SK-N-SH treated with all-trans-retinoic acid at 6 μM for 48 hours (cell line): ENCODE data around the gene GP1BA.

ENCODE experiments used
- CSRNP3 ChIP-seq: fragments of 250-450 bp; sonication (Bioruptor Pico); IDR thresholded peaks from 2 replicates; pipeline ENCODE4 v1.5.1; 2021; ENCODE audit warnings: mild to moderate bottlenecking, moderate library complexity
- ESRRG ChIP-seq: fragments of 250-450 bp; sonication (Bioruptor Pico); IDR thresholded peaks from 2 replicates; pipeline ENCODE4 v1.6.1; 2021; ENCODE audit warnings: mild to moderate bottlenecking
- OSR1 ChIP-seq: fragments of 250-450 bp; sonication (Bioruptor Pico); IDR thresholded peaks from 2 replicates; pipeline ENCODE4 v1.8.0; 2022; ENCODE audit warnings: moderate library complexity, mild to moderate bottlenecking, inconsistent platforms
- PATZ1 ChIP-seq: fragments of 250-450 bp; sonication (Bioruptor Pico); IDR thresholded peaks from 2 replicates; pipeline ENCODE4 v1.8.0; 2020; ENCODE audit warnings: mild to moderate bottlenecking, moderate library complexity, borderline replicate concordance
- SNAI2 ChIP-seq: fragments of 250-450 bp; sonication (Bioruptor Pico); IDR thresholded peaks from 2 replicates; pipeline ENCODE4 v1.5.0; 2020; ENCODE audit warnings: mild to moderate bottlenecking, moderate library complexity
- TCF4 ChIP-seq: fragments of 250-450 bp; sonication (Bioruptor Pico); IDR thresholded peaks from 2 replicates; pipeline ENCODE4 v1.8.0; 2021; ENCODE audit warnings: mild to moderate bottlenecking, moderate library complexity, borderline replicate concordance
- TOX ChIP-seq: fragments of 250-450 bp; sonication (Bioruptor Pico); IDR thresholded peaks from 2 replicates; pipeline ENCODE4 v1.8.0; 2021; ENCODE audit warnings: mild to moderate bottlenecking, moderate library complexity, borderline replicate concordance
- ZC3H10 ChIP-seq: fragments of 250-450 bp; sonication (Bioruptor Pico); IDR thresholded peaks from 2 replicates; pipeline ENCODE4 v1.5.1; 2021; ENCODE audit warnings: mild to moderate bottlenecking, moderate library complexity
- ZFP3 ChIP-seq: fragments of 250-450 bp; sonication (Bioruptor Pico); IDR thresholded peaks from 2 replicates; pipeline ENCODE4 v1.5.0; 2020; ENCODE audit warnings: mild to moderate bottlenecking, moderate library complexity
- TF ChIP-seq, protein P1 (sequence below): fragments of 250-450 bp; sonication (Bioruptor Pico); IDR thresholded peaks from 2 replicates; pipeline ENCODE4 v1.5.1; 2020; ENCODE audit warnings: low read depth, mild to moderate bottlenecking, moderate library complexity
- TF ChIP-seq, protein P2 (sequence below): fragments of 250-450 bp; sonication (Bioruptor Pico); IDR thresholded peaks from 2 replicates; pipeline ENCODE4 v1.5.0; 2020; ENCODE audit warnings: mild to moderate bottlenecking, moderate library complexity
- TF ChIP-seq, protein P3 (sequence below): fragments of 250-450 bp; sonication (Bioruptor Pico); IDR thresholded peaks from 2 replicates; pipeline ENCODE4 v1.8.0; 2021; ENCODE audit warnings: low read depth, mild to moderate bottlenecking, moderate library complexity, borderline replicate concordance

DNA sequence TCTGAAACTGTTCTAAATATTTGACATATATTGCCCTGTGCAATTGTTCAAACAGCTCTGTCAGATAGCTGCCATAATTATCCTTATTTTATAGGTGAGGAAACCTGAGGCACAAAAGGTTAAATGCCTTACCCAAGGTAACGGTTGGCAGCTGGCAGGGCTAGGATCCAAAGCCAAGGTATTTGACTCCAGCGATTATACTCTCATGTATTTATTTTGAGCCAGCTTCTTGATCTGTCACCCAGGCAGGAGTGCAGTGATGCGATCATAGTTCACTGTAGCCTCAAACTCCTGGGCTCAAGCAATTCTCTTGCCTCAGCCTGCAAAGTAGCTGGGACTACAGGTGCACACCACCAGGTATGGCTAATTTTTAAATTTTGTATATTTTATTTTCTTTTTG is 26.0 kb downstream of the GP1BA start:
- TF ChIP-seq, protein P1, sequence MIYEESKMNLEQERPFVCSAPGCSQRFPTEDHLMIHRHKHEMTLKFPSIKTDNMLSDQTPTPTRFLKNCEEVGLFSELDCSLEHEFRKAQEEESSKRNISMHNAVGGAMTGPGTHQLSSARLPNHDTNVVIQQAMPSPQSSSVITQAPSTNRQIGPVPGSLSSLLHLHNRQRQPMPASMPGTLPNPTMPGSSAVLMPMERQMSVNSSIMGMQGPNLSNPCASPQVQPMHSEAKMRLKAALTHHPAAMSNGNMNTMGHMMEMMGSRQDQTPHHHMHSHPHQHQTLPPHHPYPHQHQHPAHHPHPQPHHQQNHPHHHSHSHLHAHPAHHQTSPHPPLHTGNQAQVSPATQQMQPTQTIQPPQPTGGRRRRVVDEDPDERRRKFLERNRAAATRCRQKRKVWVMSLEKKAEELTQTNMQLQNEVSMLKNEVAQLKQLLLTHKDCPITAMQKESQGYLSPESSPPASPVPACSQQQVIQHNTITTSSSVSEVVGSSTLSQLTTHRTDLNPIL, result no peak
- TF ChIP-seq TCF4 (CRISPR knock-in tag) (no peak), ESRRG (no peak), PATZ1 (CRISPR knock-in tag) (no peak), SNAI2 (CRISPR knock-in tag) (no peak), ZFP3 (CRISPR knock-in tag) (no peak), OSR1 (CRISPR knock-in tag) (no peak), CSRNP3 (no peak), TOX (CRISPR knock-in tag) (no peak), ZC3H10 (no peak)
- TF ChIP-seq, protein P2, sequence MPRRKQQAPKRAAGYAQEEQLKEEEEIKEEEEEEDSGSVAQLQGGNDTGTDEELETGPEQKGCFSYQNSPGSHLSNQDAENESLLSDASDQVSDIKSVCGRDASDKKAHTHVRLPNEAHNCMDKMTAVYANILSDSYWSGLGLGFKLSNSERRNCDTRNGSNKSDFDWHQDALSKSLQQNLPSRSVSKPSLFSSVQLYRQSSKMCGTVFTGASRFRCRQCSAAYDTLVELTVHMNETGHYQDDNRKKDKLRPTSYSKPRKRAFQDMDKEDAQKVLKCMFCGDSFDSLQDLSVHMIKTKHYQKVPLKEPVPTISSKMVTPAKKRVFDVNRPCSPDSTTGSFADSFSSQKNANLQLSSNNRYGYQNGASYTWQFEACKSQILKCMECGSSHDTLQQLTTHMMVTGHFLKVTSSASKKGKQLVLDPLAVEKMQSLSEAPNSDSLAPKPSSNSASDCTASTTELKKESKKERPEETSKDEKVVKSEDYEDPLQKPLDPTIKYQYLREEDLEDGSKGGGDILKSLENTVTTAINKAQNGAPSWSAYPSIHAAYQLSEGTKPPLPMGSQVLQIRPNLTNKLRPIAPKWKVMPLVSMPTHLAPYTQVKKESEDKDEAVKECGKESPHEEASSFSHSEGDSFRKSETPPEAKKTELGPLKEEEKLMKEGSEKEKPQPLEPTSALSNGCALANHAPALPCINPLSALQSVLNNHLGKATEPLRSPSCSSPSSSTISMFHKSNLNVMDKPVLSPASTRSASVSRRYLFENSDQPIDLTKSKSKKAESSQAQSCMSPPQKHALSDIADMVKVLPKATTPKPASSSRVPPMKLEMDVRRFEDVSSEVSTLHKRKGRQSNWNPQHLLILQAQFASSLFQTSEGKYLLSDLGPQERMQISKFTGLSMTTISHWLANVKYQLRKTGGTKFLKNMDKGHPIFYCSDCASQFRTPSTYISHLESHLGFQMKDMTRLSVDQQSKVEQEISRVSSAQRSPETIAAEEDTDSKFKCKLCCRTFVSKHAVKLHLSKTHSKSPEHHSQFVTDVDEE (CRISPR knock-in tag), result no peak
- TF ChIP-seq, protein P3, sequence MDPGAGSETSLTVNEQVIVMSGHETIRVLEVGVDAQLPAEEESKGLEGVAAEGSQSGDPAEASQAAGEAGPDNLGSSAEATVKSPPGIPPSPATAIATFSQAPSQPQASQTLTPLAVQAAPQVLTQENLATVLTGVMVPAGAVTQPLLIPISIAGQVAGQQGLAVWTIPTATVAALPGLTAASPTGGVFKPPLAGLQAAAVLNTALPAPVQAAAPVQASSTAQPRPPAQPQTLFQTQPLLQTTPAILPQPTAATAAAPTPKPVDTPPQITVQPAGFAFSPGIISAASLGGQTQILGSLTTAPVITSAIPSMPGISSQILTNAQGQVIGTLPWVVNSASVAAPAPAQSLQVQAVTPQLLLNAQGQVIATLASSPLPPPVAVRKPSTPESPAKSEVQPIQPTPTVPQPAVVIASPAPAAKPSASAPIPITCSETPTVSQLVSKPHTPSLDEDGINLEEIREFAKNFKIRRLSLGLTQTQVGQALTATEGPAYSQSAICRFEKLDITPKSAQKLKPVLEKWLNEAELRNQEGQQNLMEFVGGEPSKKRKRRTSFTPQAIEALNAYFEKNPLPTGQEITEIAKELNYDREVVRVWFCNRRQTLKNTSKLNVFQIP (CRISPR knock-in tag), result no peak
